IMR-90 (cell line): Measurements from ENCODE around the gene LUC7L3. TPM values are rescaled to one million over a fixed set of nuclear protein-coding genes. Genes with fewer than 3 reads are reported as not detected.

Experiments
- ELK1 ChIP-seq: fragments of 150-350 bp; IDR thresholded peaks from 2 replicates; pipeline ENCODE4 v1.6.1; 2016; ENCODE audit warnings: low read depth, mild to moderate bottlenecking, low read length, moderate library complexity, borderline replicate concordance
- polyA plus RNA-seq, 3 experiments: library from polyadenylated mRNA; depleted of rRNA; stranded (reverse); fragments of >200 nt; gene quantifications; 2 replicates each; pipeline ENCODE4 v1.2.3, GENCODE V29; 2012; ENCODE audit warnings: low replicate concordance in 1 of 3
- total RNA-seq: library from RNA; depleted of rRNA; stranded (reverse); fragments of >200 nt; gene quantifications from 2 replicates; pipeline ENCODE4 v1.2.3, GENCODE V29; 2012

LUC7L3 gene
- total and polyA plus RNA-seq, 2 of the 4 experiments (the other 2 are of a cell fraction): 17.7 to 44.7 TPM

GRCh38 chr17:50691550-50692447, 27.6 kb upstream of the LUC7L3 start (continued):
- TF ChIP-seq ELK1: no peak
